ENCODE results near the gene ADGRA3.

- TF ChIP-seq CTCF (IDR thresholded peaks at IDR 0.05; ENCODE audit: insufficient read depth, low read length, poor library complexity, severe bottlenecking) (no peak), EZH2phosphoT487 (conservative IDR thresholded peaks at IDR 0.05; ENCODE audit: low read length) (no peak)
Measured at GRCh38 chr4:22430626-22431025, 85.2 kb downstream of the ADGRA3 start.

Measured in SU-DHL-6 (cell line).